Measurements from ENCODE around the gene HIVEP3. TPM values are rescaled to one million over a fixed set of nuclear protein-coding genes. Genes with fewer than 3 reads are reported as not detected.

The HIVEP3 gene
- total RNA-seq, 1 donor: 1.2 TPM

GRCh38 chr1:41638086-41639024, 280.4 kb downstream of the HIVEP3 start:
- H3K4me3 ChIP-seq (ENCODE audit: low read depth, low read length): no peak overlapping the region
- TF ChIP-seq, protein P1, sequence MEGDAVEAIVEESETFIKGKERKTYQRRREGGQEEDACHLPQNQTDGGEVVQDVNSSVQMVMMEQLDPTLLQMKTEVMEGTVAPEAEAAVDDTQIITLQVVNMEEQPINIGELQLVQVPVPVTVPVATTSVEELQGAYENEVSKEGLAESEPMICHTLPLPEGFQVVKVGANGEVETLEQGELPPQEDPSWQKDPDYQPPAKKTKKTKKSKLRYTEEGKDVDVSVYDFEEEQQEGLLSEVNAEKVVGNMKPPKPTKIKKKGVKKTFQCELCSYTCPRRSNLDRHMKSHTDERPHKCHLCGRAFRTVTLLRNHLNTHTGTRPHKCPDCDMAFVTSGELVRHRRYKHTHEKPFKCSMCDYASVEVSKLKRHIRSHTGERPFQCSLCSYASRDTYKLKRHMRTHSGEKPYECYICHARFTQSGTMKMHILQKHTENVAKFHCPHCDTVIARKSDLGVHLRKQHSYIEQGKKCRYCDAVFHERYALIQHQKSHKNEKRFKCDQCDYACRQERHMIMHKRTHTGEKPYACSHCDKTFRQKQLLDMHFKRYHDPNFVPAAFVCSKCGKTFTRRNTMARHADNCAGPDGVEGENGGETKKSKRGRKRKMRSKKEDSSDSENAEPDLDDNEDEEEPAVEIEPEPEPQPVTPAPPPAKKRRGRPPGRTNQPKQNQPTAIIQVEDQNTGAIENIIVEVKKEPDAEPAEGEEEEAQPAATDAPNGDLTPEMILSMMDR (IDR thresholded peaks at IDR 0.05; ENCODE audit: insufficient read depth, low read length): no peak
- no peak for DNase-seq (ENCODE audit: low read depth)

DNA sequence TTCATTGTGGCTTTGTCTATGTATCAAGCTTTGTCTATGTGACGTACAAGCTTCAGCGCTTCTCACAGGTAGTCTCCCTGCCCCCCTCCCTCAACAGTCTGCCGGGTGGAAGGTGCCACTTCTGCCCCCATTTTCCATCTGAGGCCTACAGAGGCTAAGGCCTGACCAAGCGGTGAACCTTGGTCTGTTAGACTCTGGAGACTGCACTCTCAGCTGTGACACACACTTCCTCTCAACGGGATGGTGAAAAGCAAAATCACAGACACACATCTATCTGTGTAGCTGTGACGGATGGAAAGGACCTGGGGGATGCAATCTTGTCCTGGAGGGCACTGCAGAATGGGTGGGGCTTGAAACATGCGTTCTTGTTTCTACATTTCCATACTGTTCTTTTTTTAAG, 281.4 kb downstream of the HIVEP3 start:
- DNase-seq (ENCODE audit: low read depth): no peak
- TF ChIP-seq, protein P1 (IDR thresholded peaks at IDR 0.05; ENCODE audit: insufficient read depth, low read length): no peak
- no peak overlapping the region for H3K4me3 ChIP-seq (ENCODE audit: low read depth, low read length)

- DNase-seq (ENCODE audit: low read depth): no peak
- TF ChIP-seq, protein P1 (IDR thresholded peaks at IDR 0.05; ENCODE audit: insufficient read depth, low read length): no peak
Measured at GRCh38 chr1:41633764-41634163, 285.0 kb downstream of the HIVEP3 start.

GRCh38 chr1:41632781-41633575, 285.7 kb downstream of the HIVEP3 start:
- no peak for DNase-seq (ENCODE audit: low read depth)
- H3K4me3 ChIP-seq (ENCODE audit: low read depth, low read length): no peak overlapping the region
- TF ChIP-seq, protein P1 (IDR thresholded peaks at IDR 0.05; ENCODE audit: insufficient read depth, low read length): no peak

More at GRCh38 chr1:41633764-41634163, 285.0 kb downstream of the HIVEP3 start:
- H3K4me3 ChIP-seq (ENCODE audit: low read depth, low read length): no peak overlapping the region

DNA sequence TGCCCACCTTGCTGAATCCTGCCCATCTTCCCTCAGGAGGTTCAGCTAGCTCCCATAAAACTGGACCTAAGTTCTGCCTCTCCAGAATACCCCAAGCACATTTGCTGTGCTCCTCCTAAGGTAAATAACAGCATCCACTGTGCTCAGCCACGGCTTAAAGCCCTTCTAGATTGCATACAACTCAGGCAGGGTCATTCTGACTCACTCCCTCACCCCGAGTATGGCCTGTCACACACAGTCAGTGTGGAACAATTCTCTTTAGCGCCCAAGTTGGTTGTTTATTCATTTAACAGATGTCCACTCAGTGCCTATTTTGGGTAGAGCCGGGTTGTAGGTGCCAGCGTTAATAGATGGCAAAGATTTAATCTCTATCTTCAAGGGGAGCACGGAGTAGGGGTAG, 286.8 kb downstream of the HIVEP3 start:
- DNase-seq (ENCODE audit: low read depth): peak; percentile 22
- TF ChIP-seq, protein P1 (IDR thresholded peaks at IDR 0.05; ENCODE audit: insufficient read depth, low read length): no peak
- H3K4me3 ChIP-seq (ENCODE audit: low read depth, low read length): no peak overlapping the region

DNA sequence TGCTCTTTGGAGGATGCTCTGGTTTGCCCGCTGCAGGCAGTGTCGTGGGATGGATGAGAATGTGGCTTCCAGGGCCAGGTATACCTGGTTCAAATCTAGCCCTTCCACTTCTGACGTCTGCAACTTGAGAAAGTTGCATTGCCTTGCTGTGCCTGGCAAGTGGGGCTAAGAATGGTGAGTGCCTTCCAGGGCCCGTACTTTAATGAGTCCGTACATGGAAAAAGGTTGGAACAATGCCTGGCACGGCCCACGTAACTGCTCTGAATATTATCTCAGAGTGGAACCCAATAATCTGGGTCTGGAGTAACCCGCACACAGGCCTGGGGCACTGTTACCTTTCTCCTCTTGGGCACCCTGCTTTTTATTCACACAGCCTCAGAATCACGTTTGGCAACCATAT, 287.6 kb downstream of the HIVEP3 start:
- TF ChIP-seq, protein P1 (IDR thresholded peaks at IDR 0.05; ENCODE audit: insufficient read depth, low read length): no peak
- no peak overlapping the region for H3K4me3 ChIP-seq (ENCODE audit: low read depth, low read length)
- no peak for DNase-seq (ENCODE audit: low read depth)

All from fibroblast of the aortic adventitia (primary cell).